ENCODE results near the gene CSF2.

CSF2 gene

DNA sequence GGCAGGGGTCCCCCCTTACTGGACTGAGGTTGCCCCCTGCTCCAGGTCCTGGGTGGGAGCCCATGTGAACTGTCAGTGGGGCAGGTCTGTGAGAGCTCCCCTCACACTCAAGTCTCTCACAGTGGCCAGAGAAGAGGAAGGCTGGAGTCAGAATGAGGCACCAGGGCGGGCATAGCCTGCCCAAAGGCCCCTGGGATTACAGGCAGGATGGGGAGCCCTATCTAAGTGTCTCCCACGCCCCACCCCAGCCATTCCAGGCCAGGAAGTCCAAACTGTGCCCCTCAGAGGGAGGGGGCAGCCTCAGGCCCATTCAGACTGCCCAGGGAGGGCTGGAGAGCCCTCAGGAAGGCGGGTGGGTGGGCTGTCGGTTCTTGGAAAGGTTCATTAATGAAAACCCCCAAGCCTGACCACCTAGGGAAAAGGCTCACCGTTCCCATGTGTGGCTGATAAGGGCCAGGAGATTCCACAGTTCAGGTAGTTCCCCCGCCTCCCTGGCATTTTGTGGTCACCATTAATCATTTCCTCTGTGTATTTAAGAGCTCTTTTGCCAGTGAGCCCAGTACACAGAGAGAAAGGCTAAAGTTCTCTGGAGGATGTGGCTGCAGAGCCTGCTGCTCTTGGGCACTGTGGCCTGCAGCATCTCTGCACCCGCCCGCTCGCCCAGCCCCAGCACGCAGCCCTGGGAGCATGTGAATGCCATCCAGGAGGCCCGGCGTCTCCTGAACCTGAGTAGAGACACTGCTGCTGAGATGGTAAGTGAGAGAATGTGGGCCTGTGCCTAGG lies at the start of gene CSF2:
Gene CSF2, plus strand, starts transcription at position 559 of the 783 bp plus-strand sequence. Its CDS starts 35 bp downstream, at position 594.
- no peak for DNase-seq (ENCODE audit: low read depth in 2 of 2)

- no peak for DNase-seq (ENCODE audit: low read depth in 2 of 2)
Measured at GRCh38 chr5:132024117-132024435, 49.5 kb upstream of the CSF2 start.

- no peak for DNase-seq (ENCODE audit: low read depth in 2 of 2)
Measured at GRCh38 chr5:132024789-132025402, 48.7 kb upstream of the CSF2 start.

- DNase-seq (ENCODE audit: low read depth in 2 of 2) = no peak
Measured at GRCh38 chr5:132025403-132025971, 48.1 kb upstream of the CSF2 start.

DNA sequence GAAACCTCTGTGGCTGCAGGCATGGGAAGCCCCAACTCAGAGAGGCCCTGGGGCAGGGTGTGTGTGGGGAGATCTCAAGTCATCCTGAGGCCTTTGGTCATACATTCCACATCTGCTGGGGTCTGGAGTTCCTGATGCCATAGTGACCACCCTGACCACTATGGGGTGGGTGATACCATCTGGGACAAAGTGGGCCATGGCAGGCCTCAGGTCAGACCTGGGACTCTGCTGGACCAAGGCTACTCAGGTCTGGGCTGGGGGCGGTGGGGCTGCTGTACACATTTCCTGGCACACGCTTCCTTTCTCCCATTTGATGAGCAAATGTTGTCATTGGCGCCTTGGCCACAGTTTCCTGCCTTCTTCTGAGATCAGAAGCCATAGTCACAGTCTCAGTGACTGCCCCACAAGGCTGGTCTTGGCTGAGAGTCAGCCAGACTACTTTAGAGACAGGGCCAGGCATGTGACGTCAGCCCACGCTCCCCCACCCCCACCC lies 47.0 kb upstream of the CSF2 start:
- DNase-seq (ENCODE audit: low read depth in 2 of 2) = peak in 1 of 2 donors; percentile 42

GRCh38 chr5:132027027-132027426 lies 46.6 kb upstream of the CSF2 start:
- DNase-seq (ENCODE audit: low read depth in 2 of 2) = no peak

DNA sequence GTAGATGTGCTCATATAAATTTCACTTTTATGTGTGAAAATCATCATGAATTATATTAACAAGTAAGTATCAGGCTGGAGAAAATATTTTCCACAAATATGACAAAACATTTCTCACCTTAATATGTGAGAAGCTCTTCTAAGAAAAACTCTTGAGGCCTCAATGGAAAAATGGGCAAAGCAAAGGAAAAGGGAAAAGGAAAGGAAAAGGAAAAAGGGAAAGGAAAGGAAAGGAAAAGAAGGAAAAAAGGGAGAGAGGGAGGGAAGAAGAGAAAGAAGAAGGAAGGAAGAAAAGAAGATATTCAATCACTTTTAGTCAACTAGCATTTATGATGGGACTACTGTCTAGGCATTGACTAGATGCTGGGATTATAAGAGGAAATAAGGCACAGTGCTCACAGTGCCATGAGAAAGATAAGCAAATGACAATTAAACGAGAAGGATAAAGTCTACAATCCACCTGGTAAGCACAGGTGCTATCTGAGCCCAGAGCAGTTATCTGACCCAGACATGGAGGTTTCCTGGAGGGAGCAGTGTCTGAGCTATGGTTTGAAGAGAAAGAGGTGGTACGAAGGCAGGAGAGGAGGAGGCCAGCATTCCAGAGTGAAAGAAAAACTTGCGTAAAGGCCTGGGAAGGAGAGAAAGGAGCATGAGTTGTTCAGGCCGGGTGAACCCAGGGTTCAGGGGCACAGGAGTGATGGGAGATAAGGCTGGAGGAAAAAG lies 43.8 kb upstream of the CSF2 start:
- DNase-seq (ENCODE audit: low read depth in 2 of 2) = no peak

GRCh38 chr5:132030610-132031009 lies 43.0 kb upstream of the CSF2 start:
- no peak for DNase-seq (ENCODE audit: low read depth in 2 of 2)

- DNase-seq (ENCODE audit: low read depth in 2 of 2) = no peak
Measured at GRCh38 chr5:132032196-132032595, 41.4 kb upstream of the CSF2 start.

- DNase-seq (ENCODE audit: low read depth in 2 of 2) = no peak
Measured at GRCh38 chr5:132033122-132033521, 40.5 kb upstream of the CSF2 start.

DNA sequence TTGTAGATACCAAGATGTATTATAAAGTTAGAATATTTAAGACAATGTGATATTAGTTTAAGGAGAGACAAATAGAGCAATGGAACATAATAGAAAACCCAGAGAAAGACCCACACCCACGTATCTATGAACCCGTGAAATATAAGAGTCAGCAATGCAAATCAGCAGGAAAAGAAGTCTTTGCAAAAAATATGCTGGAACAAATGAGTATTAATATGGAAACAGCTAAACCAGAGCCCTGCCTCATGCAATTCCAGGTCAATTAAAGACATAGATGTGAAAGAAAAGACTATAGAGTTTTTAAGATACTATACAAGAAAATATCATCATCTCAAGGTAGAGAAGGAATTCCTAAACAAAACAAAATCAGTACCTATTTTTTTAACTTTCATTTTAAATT lies 36.2 kb upstream of the CSF2 start:
- DNase-seq (ENCODE audit: low read depth in 2 of 2) = no peak

DNA sequence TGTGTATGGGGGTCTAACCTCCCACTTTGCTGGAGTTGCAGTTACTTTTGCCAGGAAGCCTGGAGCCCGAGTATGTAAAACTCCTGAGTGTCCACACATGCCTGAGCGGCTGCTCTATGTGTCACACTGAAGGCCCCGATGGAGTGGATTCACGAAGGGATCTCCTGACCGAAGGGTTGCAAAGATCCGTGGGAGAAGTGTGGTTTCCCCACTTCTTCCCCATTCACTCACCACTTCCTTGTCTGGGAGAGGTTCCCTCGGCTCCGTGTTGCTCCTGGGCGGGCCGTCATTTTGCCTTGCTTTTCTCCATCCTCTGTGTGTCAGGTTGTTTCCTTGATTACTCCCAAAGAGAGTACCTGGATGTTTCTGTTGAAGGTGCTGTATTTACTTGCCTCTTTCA lies 29.4 kb upstream of the CSF2 start:
- no peak for DNase-seq (ENCODE audit: low read depth in 2 of 2)

DNA sequence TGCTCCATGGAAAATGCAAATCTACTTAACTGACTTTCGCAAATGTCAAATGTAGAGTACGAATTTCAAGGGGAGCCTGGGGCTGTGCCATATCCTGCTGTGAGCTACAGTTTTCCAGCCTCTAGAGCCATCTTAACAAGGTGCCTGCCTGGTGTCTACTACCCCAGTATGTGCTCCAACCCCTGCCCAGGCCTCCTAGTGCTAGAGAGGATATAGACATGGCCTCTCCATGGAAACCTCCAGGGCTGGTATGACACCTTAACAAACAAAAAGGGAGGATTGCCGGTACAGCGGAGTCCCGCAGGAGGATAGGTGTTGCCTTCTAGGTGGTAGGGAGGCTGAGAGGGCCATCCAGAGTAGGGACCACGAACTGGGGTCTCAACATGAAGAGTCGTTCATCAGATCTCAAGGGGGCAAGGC lies 26.7 kb upstream of the CSF2 start:
- no peak for DNase-seq (ENCODE audit: low read depth in 2 of 2)

DNA sequence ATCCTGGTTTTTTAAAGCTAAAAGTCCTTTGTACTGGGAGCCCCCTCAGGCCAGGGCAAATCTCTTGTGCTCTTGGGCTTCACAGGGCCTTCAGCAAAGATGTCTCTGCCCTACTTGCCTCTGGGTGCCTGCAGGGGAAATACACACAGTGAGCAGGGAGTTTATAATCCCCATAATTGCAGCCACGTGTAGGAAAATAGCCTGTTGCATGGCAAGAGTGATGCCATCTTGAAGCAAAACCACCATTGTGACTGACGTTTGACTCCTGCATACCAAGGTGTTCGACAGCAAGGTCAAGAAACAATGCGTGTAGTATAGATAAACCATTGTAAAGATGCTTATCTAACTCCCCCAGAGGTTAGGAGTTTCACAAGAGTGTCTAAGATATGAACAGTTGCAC lies 24.5 kb upstream of the CSF2 start:
- DNase-seq (ENCODE audit: low read depth in 2 of 2) = no peak

DNA sequence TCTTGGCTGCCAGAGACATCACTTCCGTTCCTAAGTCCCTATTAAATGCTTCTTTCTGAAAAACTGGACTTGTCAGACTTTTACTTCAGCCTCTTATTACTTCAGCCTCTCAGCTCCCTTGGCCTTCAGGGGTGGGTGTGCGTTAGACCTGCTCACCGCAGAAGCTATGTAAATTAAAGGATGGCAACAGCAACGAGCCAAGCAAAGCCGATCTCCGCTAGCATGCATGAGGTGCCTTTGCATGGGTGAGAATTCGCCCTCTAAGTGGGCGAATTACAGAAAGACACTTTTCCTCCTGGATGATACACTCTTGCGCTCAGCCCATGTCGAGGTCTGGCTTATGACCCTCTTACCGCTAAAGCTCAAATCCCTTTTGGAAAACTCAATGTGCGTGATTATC lies 24.0 kb upstream of the CSF2 start:
- no peak for DNase-seq (ENCODE audit: low read depth in 2 of 2)

DNA sequence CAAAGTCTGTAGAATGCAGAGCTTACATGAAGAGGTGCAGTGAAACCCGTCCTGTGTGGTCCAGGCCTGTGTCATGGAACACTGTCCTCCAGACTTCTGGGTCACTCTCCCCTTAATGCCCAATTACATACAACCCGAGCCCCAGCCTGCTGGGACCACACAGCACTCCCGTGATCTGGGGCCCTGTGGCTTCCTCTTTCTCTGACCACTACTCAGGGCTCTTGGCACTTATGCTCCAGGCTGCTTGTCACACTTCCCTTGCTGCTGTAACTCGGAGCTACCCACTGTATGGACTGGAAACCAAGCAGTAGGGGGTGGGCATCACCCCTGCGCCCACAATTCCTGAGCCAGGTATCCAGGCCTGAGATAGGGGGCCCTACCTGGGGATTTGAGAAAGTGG lies 23.5 kb upstream of the CSF2 start:
- DNase-seq (ENCODE audit: low read depth in 2 of 2) = no peak

DNA sequence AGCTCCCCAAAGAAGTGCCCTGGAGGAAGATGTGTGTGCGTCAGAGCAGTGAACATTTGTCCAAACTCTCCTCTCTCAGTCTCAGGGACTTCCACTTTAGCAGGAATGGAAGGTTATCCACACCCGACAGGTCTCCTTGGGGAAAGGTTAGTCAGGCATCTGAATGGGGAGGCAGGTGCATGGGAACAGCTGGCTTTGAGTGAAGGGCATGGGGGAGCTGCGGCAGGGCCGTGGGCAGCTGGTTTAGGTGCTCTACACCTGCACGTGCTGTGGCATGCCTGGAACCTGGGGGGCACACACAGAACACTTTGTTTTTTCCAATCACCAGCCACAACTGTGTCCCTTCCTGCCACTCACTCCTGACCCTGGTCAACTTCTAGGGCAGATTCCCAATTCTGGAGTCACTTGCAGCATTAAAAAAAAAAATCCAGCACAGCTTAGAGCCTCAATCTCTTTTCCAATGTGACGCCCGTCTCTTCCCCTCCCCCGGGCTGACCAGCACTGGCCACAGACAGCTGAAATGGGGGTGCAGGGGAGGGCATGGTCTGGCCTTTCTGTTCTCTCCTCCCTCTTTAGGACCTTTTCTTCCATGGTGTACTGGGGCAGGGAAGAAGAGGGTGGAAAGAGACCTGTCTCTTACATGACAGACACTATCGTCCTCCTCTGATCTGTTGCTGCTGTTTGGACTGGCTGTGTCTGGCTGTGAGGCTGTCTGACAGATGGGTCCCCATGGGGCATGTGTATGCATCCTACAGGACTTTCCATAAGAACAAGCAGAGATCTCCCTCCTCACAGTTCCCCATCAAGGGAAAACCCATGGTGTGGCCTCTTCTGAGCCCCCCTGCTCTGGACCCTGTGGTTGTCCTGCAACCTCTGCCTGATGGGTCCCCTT lies 22.7 kb upstream of the CSF2 start:
- DNase-seq (ENCODE audit: low read depth in 2 of 2) = no peak

GRCh38 chr5:132052520-132052919 lies 21.1 kb upstream of the CSF2 start:
- no peak for DNase-seq (ENCODE audit: low read depth in 2 of 2)

DNA sequence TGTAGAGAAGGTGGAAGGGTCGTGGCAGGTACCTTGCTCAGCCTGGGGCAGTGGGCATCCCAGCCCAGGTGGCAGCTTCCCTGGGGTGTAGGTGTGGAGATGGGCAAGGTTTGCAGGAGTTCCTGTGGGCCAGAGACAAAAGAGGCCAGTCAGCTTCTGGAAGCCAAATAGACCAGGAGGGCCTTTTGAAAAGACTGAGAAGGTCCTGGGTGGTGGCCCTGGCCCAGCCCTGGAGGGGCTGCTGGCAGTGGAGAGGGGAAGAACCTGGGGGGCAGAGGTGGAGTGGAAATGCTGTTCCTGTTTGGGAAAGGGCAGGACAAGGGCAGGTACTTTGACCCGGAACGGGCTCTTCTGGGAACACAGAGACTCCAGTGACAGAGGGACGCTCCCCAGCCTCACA lies 20.1 kb upstream of the CSF2 start:
- no peak for DNase-seq (ENCODE audit: low read depth in 2 of 2)

DNA sequence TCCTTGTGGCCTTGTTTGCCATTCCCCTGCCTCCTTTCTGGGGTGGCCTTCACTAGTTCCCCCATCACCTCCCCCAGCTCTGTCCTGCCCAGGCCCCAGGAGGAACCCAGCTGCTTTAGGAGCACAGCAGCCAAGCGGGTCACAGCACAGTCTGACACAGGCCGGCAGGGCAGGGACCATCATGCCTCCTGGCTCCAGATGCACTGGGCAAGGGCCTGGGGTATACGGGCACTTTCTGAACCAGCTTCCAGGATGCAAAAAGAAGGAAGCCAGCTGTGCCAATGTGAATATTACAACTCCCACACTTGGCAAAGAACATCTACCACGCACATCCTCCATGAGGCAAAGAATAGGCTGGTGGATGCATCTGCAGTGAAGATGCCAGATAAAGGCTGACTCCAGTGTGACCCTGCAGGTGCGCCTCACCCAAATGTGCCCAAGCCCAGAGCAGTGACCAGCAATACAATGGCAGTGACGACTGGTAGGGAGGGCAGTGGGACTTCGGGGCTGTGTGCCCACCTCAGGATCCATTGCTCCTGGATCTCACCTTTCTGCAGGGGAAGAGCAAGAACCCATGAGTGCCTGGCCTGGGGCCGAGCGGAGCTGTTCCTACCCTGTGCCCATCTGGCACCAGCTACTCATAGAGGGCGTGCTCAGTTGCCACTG lies 19.4 kb upstream of the CSF2 start:
- no peak for DNase-seq (ENCODE audit: low read depth in 2 of 2)

All from stimulated activated CD8-positive, alpha-beta memory T cell treated with anti-CD3 and anti-CD28 coated beads, Interleukin-2, amount 100 ng/mL, for 48 hours (primary cell).